Stimulated activated CD4-positive, alpha-beta T cell treated with anti-CD3 and anti-CD28 coated beads, TNF-alpha, amount 100 ng/mL, for 1 hour (primary cell): Measurements from ENCODE around the gene DDA1.

ENCODE experiments used
- DNase-seq, 3 donors: peaks; one replicate each; pipeline ENCODE4 v3.0.0-alpha.2; 2020; ENCODE audit warnings: low read depth in 3 of 3, low spot score in 1 of 3

DDA1 gene

DNA sequence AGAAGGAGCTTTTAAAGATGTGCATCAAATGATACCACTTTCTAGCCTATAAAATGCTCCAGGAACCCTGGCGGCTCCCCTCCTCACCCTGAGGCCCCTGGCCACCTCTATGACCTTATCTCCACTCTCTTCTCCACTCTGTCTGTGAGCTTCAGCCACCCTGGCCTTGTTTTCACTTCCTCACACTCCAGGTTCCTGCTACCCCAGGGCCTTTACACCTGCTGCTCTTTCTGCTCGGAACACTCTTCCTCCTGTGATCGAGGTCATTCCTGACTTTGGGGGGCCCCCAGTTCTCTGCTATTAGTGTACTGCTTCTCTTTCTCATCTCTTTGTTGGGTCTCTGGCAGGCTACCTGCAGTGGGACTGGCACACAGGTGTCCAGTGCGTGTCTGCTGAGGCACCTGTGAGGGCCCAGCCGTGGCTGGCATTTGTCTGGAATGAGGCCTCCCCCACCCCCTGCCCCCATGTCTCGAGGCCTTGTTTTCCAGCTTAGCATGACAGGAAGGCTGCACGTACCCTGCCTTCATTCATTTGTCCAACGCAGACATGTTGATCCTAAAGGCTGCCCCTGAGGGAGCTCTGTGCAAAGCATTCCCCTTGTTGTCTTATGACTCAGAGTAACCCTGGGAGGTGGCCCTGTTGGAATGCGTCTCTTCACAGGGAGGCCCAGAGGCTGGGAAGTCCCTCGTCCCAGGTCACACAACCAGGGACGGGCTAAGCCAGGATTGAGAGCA, 2.3 kb downstream of the DDA1 start:
- no peak for DNase-seq

DNA sequence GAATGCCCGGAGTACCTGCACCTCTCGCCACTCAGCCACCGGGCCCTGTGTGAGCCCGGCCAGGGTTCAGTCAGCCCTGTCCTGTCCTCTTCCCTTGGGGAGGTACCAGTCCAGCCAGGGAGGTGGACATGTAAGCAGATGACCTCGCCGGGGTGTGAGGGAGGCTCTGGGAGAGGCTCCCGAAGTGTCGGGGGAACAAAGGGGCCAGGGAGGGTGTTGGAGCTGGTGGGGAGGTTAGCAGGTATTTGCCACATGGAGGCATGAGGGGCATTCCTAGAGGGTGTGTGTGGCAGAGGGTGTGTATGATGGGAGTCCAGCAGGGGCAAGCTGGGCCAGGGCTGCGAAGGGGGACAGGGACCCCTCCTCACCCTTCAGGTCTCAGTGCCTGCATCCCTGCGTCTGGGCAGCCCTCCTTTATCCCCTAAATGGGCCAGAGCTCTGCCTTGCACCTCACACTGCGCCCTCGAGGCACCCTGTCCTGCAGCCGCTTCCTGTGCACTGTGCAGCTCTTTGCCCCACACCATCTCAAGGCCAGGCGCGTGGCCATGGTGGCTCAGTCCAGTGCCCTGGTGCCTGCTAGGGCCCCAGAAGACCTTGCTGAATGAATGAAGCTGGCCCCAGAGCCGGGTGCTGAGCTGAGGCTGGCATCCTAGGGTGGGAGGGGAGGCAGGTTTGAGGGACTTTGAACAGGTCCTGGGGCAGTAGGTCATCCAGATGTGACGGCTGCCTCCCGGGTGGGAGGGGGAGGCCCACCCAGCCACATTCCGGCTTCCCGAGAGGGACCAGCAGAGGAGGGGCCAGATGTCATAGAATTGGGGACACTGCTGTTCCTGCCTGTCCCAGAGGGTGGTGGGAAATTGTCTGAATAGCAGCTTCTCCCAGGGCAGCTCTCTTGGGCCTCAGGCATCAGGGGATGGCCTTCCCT, 3.1 kb downstream of the DDA1 start:
- DNase-seq, result no peak

DNA sequence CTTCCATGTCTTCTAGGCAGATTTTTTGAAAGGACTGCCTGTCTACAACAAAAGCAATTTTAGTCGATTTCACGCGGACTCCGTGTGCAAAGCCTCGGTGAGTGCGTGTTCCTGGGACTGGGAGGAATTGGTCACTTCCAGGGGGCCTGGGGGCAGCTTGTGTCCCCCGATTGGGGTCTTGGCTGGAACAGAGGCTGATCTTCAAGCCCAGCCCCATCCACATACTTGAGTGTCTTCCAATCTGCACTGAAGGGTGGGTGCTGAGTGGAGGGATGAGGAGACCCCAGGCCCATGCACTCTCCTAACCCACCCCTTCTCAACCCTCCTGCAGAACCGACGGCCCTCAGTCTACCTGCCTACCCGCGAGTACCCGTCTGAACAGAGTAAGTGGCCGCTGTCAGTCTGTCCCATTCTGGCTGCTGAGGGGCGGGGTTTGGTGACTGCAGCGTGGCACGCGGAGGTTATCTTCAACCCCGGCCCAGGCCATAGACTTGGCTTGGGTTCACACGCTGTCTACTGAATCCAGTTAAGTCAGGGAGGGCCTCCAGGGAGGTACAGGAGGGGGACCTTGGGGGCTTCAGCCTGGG, 4.7 kb downstream of the DDA1 start:
- no peak for DNase-seq

DNA sequence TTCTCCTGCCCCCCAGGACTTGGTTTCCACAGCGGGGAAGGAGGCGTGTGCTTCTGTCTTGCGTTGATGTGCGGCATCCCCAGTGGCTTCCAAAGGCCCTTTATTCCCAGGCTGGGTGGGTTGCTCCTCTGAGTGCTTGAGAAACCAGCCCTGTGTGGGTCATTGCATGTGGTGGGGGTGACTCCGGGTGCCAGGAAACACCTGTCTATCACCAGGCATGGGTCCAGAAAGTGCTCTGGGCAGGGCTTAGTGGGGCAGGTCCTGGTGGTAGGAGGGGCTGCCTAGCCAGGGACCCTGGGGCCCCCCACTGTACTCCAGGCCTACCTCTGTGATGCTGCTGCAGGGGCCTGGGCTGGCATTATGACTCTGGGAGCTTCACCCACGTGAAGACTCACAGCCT, 9.6 kb downstream of the DDA1 start:
- DNase-seq, result no peak

DNA sequence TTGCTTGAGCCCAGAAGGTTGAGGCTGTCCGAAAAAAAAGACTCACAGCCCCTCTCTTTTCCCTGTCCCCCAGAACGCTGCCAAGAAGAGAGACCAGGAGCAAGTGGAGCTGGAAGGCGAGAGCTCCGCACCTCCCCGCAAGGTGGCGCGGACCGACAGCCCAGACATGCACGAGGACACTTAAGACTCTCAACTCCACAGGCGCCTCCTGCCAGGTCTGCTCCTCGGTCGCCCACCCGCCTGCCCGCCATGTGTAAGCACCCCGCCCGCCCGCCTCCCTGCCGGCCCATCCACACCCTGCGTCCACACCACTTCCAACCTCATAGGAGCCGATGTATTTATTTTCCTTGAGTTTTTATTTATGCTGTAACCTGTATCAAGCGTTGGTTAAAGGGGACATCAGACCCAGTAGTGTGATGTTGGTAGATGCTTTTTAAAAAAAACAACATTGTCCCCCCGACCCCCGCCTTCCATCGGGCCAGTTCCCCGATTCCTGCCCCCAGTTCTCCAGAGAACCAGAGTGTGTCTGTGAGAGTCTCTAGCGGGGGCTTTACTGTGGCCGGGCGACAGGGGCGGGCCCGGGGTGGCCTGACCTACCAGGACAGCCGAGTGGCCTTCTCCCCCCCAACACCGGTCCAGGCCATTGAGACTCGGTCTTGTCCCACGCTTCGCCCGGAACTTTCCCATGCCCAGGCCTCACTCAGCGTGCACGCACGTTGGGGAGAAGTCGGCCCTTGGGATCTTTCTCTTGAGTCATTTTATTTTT, 10.3 kb downstream of the DDA1 start:
- no peak for DNase-seq

DNA sequence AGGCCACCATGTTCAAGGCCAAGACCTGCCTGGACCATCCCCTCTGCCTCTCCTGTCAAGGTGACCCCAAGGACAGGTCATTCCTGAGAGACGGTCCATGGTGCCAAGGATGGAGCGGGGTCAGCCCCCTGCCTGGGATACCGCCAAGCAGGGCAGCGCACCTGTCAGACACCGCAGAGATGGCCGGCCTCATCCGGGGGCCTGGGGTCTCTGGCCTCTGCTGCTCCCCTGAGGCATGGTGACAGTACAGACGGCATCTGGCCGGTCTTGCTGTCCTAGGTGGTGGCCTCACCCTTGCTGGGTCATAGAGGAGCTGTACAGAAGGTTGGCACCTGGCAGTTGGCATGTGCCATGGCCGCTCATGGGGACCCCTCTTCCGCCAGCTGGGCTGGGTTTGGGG, 11.1 kb downstream of the DDA1 start:
- DNase-seq, result no peak

DNA sequence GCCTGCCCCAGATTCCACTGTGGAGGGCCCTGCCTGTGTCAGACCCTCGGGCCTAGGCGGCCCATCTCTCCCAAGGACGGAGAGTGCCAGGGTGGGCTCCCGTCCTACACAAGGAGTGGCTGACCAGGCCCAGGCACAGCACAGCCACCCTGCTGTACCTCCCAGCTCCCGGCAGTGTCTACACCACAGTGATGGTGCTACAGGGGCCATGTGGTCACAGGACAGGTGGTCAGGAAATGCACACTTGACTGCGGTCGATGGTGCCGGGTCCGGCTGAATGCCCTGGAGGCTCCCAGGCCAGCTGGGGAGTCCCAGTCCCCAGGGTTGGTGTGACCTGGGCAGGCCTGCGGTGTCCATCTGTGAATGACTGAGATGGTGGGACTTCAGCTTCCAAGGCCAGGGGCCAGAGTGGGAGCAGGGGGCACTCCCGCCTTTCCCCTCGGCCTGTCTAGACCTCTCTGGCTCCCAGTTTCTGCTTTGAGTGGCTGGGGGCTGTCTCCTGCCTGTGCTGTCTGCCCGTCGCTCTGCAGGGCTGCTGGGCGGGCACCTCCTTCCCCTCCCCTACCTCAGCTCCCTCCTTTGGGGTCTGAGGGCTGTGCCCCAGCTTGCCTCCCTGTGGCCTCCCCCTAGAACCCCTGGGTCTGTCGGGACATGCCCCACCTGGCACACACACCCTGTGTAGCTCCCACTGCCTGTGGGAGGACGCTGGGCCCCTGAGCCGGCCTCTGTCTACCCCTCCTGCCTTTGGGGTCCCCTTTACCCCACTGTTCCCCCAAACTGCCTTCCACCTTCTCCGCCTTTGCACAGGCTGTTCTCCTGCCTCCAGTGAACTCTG, 12.5 kb downstream of the DDA1 start:
- no peak for DNase-seq

DNA sequence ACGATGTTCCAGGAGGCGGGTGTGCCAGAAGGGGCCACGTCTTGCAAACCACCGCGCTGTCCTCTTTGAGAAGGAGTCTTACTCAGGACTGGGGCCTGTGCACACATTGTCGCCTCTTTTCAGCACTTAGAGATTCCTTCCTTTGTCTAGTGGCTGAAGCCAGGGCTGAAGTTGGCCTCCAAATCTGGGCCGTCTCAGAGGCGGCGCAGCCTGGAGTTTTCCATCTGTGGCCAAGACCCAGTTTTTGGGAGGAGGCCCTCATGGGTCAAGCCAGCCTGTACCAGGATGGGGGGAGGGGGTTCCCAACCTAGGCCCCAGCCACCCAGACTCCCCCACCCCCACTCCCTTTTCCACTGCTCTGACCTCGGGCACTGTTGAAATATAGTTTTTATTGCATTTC, 13.5 kb downstream of the DDA1 start:
- DNase-seq, result no peak

DNA sequence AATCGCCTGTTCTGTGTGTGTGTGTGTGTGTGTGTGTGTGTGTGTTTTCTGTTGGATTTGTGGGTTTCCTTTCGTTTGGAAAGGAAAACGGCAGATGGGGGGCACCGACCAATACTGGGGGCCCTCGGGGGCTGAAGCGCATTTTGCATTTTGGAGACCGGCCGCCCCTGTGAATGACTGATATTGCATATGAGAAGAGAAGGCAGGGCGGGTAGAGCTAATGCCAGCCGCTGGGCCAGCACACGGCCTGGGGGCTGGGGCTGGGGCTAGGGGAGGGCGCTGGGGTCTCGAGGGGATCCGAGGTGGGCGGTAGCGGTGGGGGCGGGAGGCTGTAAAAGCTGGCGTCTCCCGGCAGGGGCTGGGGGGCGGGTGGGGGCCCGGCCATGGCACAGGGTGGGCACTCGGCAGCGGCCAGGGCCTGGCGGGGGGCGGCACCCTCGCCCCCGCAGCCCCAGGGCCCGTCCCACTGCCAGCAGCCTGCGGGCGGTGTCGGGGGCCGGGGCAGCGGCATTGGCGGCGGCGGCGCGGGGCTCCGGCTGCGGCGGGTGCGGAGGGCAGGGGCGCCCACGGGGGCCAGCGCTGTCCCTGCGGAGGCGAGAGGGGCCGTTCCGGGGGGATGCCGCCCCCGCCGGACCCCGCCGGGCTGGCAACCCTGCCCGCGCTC, 14.1 kb downstream of the DDA1 start:
- no peak for DNase-seq

DNA sequence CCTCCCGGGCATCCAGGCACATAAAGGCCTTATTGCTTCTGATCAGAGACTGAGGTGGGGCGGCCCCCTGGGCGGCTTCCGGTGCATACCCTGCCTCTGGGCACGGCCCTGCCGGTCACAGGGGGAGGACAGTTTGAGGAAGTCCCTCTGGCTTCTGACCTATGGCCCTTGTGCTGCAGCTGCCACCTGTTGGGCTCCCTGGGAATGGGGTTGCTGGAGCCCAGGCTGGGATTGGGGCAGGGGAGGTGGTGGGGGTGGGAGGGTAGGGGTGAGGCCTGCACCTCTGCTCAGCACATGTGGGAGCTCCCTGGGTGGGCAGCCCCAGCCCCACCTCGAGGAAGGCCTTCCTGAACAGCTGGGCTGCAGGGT, 14.6 kb downstream of the DDA1 start:
- DNase-seq, result no peak

DNA sequence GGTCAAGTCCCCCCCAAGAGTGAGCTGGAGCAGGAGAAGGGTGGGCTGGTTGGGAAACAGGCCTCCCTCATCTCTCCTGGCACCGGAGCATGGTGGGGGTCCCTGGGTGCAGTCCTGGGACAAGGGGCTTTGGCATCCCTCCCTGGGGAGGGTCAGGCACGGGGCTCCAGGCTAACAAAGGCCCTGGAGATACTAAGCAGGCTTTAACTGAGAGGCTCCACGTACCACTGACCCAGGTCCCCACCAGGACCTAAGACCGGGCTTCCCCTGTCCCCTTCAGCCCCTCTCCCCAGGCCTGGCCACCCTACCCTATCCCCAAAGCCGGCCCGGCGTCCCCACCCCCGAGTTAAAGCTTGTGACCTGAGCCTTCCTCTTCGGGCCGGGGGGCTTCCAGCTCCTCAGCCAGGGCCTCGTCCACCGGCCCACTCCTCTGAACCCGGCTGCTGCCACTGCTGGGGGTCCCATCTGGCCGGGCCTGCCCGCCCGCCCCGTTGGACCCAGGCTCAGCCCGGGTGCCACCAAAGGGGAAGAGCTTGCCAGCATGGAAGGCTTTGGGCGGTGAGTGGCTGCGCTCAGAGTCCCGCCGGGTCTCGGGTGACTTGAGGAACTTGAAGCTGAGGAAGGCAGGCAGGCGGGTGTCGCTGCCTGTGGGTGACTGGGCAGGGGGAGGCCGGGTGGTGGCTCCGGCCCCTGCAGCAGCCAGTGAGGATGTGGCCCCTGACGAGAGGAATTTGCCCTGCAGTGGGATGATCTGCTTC, 15.2 kb downstream of the DDA1 start:
- DNase-seq, result no peak

DNA sequence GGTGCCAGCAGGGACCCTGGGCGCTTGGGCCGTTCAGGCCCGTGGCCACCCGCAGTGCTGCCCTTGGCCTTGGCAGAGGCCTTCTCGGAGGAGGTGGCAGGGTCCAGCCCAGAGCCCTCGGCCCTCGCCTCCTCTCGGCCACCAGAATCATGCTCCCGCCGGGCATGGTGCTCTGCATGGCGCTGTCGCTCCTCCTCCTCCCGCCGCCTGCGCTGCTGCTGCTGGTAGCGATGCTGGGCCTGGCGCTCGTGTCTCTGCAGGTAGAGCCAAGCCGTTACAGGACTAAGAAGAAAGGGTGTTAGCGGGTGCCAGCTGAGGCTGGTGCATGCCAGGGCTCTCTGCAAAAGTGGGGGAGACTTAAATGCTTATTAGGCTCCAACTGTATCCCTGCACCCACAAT, 15.8 kb downstream of the DDA1 start:
- no peak for DNase-seq

DNA sequence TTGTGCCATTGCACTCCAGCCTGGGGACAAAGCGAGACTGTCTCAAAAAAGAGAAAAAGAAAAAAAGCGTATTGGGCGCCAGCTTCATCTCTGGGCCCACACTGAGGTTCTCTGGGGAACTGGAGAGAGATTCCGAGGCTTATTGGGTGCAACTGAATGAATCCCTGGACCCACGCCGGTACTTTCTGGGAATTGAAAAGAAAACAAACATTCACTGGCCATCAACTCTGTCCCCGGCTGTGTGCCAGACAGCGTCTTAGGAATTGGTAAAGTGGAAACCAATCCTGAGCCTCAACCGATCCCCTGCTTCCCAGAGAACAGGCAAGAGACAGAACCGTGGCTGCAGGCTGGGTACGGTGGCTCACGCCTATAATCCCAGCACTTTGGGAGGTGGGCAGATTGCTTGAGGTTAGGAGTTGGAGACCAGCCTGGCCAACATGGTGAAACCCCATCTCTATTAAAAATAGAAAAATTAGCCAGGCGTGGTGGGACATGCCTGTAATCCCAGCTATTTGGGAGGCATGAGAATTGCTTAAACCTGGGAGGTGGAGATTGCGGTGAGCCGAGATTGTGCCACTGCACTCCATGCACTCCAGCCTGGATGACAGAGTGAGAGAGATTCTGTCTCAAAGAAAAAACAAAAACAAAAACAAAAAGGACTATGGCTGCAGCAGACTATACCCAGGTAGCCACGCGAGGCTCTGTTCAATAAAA, 16.7 kb downstream of the DDA1 start:
- DNase-seq, result no peak

DNA sequence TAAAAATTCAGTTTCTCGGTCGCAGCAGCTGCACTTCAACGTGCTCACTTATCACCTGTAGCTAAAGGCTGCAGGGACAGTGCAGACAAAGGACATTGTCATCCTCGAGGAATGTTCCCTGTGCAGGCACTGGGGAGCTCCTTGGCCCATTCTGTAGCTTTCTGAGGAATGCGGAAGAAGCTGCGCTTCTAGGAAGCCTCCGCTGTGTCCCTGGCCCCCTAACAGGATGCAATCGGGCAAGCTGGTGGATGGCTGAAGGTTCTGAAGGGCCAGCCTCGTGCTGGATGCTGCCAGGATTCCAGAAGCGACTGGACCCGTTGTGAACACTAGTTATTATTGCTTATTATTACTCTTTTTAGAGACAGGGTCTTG, 17.2 kb downstream of the DDA1 start:
- DNase-seq, result no peak

DNA sequence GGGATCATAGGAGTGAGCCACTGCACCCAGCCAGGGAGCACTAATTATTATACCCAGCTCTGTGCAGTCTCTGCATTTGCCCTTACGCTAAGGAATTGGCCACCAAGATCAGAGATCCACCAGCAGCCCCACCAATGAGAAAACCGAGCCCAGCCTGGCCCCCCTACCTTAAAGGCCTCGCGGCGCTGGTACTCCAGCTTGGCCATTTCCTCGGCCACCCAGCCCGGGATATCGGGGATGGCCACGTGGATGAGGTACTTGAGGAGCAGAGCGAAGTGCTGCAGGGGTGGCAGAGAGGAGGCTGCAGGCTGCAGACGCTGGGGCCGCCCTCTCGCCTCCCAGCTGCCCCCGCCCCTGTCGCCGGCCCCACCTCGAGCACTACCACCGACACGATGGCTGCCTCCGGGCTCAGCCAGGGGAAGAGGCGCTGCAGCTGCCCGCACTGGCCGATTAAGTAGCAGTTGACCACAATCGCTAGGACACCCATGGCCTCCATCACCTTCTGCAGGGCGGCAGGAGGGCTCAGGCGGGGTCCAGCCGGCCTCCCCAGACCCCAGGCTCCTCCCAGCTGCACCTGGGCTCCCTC, 17.8 kb downstream of the DDA1 start:
- DNase-seq, result no peak

DNA sequence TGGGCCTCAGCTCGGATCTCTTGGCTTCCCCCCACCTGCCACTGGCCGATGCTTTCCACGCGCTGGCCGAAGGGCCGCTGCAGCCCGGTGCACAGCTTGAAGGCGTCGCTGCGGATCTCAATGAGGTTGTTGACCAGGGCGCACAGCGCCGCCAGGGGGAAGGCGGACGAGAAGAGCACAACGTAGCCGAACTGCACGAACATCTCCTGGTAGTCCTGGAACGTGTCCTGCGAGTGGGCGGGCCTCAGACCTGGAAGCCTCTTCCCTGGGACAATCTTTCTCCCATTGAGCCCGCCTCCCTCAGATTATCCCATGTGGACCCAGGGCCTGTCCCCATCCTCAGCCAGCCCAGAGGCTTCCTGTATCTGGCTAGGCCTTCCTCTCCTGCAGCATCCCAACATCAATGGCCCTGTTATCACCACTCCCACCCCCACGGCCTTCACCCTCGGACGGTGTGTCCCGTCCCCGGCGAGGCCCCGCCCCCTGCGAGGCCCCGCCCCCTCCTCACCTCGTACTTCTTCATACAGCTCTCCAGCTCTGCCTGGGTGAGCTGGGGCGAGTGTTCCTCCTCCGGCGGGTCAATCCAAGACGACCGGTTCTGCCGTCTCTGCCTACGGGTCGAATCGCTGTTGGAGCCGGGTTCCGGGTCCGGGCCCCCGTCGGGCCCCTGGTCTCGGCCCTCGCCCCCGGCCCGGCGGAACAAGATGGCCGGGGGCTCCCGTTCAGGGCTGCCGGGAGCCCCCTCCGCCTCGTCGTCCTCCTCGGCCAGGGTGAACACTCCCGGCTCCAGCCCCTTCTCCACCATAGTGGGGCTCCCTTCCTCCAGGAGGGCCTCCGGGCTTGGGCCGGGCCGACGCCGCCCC, 18.5 kb downstream of the DDA1 start:
- peak in 1 of 3 donors; percentile 51 for DNase-seq
